ENCODE measurements around the gene WWC2.
A peak's percentile ranks its signal among the peaks of the same experiment; 100 is the strongest.

Gene WWC2

GRCh38 chr4:183098723-183099536, at the start of gene WWC2:
TSS of gene WWC2 (plus strand) at chr4:183099257. CDS start at chr4:183099492, 235 bp downstream.
- peak; percentile 31 for DNase-seq (ENCODE audit: low read depth)

- DNase-seq (ENCODE audit: low read depth), result no peak
These were observed 45.4 kb upstream of the WWC2 start for GRCh38 chr4:183053681-183054080.

- no peak for DNase-seq (ENCODE audit: low read depth)
These were observed 41.8 kb upstream of the WWC2 start for GRCh38 chr4:183057255-183057654.

GRCh38 chr4:183059797-183060196, 39.3 kb upstream of the WWC2 start:
- no peak for DNase-seq (ENCODE audit: low read depth)

GRCh38 chr4:183068502-183068901, 30.6 kb upstream of the WWC2 start:
- DNase-seq (ENCODE audit: low read depth), result no peak

- no peak for DNase-seq (ENCODE audit: low read depth)
These were observed 27.8 kb upstream of the WWC2 start for GRCh38 chr4:183071222-183071621.

- DNase-seq (ENCODE audit: low read depth), result no peak
These were observed 26.9 kb upstream of the WWC2 start for GRCh38 chr4:183072176-183072575.

GRCh38 chr4:183073838-183074145, 25.3 kb upstream of the WWC2 start:
- no peak for DNase-seq (ENCODE audit: low read depth)

GRCh38 chr4:183074288-183074990, 24.6 kb upstream of the WWC2 start:
- DNase-seq (ENCODE audit: low read depth), result no peak

- DNase-seq (ENCODE audit: low read depth), result no peak
These were observed 20.4 kb upstream of the WWC2 start for GRCh38 chr4:183078634-183079033.

GRCh38 chr4:183080372-183081115, 18.5 kb upstream of the WWC2 start:
- no peak for DNase-seq (ENCODE audit: low read depth)

GRCh38 chr4:183081116-183081469, 18.0 kb upstream of the WWC2 start:
- DNase-seq (ENCODE audit: low read depth), result no peak

- no peak for DNase-seq (ENCODE audit: low read depth)
These were observed 17.0 kb upstream of the WWC2 start for GRCh38 chr4:183082053-183082452.

GRCh38 chr4:183094393-183095198, 4.5 kb upstream of the WWC2 start:
- no peak for DNase-seq (ENCODE audit: low read depth)

- DNase-seq (ENCODE audit: low read depth), result no peak
These were observed 3.9 kb upstream of the WWC2 start for GRCh38 chr4:183095199-183095512.

- DNase-seq (ENCODE audit: low read depth), result no peak
These were observed 2.6 kb upstream of the WWC2 start for GRCh38 chr4:183096276-183096965.

- DNase-seq (ENCODE audit: low read depth), result no peak
These were observed 1.6 kb upstream of the WWC2 start for GRCh38 chr4:183097231-183098018.

- DNase-seq (ENCODE audit: low read depth), result no peak
These were observed 886 bp upstream of the WWC2 start for GRCh38 chr4:183098019-183098722.

- DNase-seq (ENCODE audit: low read depth), result no peak
These were observed 660 bp downstream of the WWC2 start for GRCh38 chr4:183099537-183100297.

- no peak for DNase-seq (ENCODE audit: low read depth)
These were observed 1.2 kb downstream of the WWC2 start for GRCh38 chr4:183100298-183100599.

Measured in activated gamma-delta T cell treated with anti-CD3 and anti-CD28 coated beads, Interleukin-2, amount 50 U/mL, for 16 hours (primary cell).